GM10266 (cell line): ENCODE results near the gene HIGD2A.

ENCODE experiments used
- DNase-seq: peaks from one replicate; pipeline ENCODE4 v3.0.0; 2012; ENCODE audit errors: extremely low spot score
- CTCF ChIP-seq: IDR thresholded peaks from 2 replicates; pipeline ENCODE4 v1.5.1; 2012; ENCODE audit warnings: mild to moderate bottlenecking, low read depth; ENCODE audit not compliant: control insufficient read depth, insufficient read depth; ENCODE audit errors: missing control alignments

The HIGD2A gene

DNA sequence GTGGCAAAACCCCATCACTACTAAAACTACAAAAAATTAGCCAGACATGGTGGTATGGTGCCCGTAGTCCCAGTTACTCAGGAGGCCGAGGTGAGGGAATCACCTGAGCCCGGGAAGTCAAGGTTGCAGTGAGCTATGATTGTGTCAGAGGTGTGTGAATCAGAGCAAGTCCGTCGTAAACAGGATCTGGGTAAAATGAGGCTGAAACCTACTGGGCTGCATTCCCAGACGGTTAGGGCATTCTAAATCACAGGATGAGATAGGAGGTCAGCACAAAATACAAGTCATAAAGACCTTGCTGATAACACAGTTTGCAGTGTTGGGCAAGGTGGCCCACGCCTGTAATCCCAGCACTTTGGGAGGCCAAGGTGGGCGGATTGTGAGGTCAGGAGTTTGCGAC, 29.7 kb downstream of the HIGD2A start:
- TF ChIP-seq CTCF = no peak
- no peak for DNase-seq

GRCh38 chr5:176420086-176420485, 31.5 kb downstream of the HIGD2A start:
- no peak for TF ChIP-seq CTCF
- DNase-seq = no peak

- TF ChIP-seq CTCF = no peak
- no peak for DNase-seq
These were observed 32.5 kb downstream of the HIGD2A start for GRCh38 chr5:176420972-176421544.

DNA sequence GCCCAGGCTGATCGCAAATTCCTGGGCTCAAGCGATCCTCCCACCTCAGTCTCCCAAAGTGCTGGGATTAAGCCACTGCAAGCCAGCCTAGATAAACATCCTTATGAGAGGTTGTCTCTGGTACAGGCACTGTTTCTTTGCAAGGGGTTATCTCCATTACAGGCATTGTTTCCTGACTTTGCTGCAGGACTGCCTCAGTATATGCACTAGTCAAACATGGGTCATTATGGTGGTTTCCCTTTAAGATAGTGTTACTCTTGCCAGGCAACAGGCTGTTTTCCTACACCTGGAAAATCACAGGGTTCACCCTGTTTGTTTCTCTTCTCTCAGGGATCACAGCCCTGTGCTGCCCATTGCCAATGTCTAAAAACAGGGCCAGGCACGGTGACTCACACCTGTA, 35.6 kb downstream of the HIGD2A start:
- DNase-seq = no peak
- no peak for TF ChIP-seq CTCF

DNA sequence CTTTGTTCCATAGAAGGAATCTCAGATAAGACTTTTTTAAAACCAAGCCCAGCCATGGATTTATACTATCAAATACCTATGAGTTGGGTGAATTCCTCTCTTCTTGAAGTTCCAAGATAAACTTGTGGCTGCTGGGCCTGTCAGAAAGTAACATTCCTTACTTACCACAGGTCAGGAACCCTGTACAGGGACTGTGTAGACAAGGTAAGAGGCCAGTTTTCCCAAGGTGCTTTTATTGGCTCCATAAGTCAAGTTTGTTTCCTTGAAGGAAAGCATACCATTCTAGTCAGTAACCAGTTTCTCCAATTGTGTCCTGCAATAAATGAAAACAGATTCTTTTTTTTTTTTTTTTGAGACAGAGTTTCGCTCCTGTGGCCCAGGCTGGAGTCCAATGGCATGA, 36.6 kb downstream of the HIGD2A start:
- no peak for TF ChIP-seq CTCF
- no peak for DNase-seq

DNA sequence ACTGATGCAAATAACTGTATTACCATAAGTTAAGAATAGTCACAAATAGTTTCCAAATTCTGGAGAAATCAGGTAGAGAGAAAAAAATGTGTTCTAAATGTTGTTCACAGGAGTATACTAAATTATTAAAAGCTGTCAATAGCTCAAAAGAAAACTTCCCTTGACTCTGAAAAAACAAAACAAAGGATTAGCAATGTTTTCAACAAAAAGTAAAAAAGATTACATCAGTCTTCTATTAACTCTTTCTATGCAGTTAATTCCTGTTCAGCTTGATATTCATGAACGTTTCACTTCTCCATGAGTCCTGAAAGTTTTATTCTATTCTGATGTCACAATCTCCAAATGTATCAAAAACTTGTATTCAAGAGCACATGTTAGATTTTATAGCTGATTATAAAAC, 37.2 kb downstream of the HIGD2A start:
- no peak for TF ChIP-seq CTCF
- DNase-seq = no peak

- no peak for DNase-seq
- TF ChIP-seq CTCF = no peak
These were observed 38.3 kb downstream of the HIGD2A start for GRCh38 chr5:176426876-176427275.
